Ishikawa (cell line): ENCODE results near the gene GAL3ST1.

ENCODE experiments used
- CEBPB ChIP-seq: IDR thresholded peaks from 2 replicates; pipeline ENCODE4 v1.6.1; 2012
- CREB1 ChIP-seq: IDR thresholded peaks from 2 replicates; pipeline ENCODE4 v1.6.1; 2012; ENCODE audit warnings: low read depth
- EGR1 ChIP-seq: IDR thresholded peaks from 2 replicates; pipeline ENCODE4 v1.6.1; 2012
- EP300 ChIP-seq: IDR thresholded peaks from 2 replicates; pipeline ENCODE4 v1.6.1; 2012; ENCODE audit warnings: borderline replicate concordance
- FOXM1 ChIP-seq: IDR thresholded peaks from 2 replicates; pipeline ENCODE4 v1.6.1; 2012; ENCODE audit warnings: low read depth, borderline replicate concordance
- NFIC ChIP-seq: IDR thresholded peaks from 2 replicates; pipeline ENCODE4 v1.6.1; 2012
- RAD21 ChIP-seq: IDR thresholded peaks from 2 replicates; pipeline ENCODE4 v1.6.1; 2012; ENCODE audit warnings: low read depth
- TAF1 ChIP-seq: IDR thresholded peaks from 2 replicates; pipeline ENCODE4 v1.6.1; 2012; ENCODE audit warnings: low read depth, mild to moderate bottlenecking
- TCF12 ChIP-seq: IDR thresholded peaks from 2 replicates; pipeline ENCODE4 v1.6.1; 2012; ENCODE audit warnings: low read depth
- TEAD4 ChIP-seq: IDR thresholded peaks from 2 replicates; pipeline ENCODE4 v1.6.1; 2012
- YY1 ChIP-seq: IDR thresholded peaks from 2 replicates; pipeline ENCODE4 v1.6.1; 2012; ENCODE audit warnings: low read depth
- ZBTB7A ChIP-seq: IDR thresholded peaks from 2 replicates; pipeline ENCODE4 v1.6.1; 2012; ENCODE audit warnings: low read depth
- TF ChIP-seq, protein P1 (sequence below): IDR thresholded peaks from 2 replicates; pipeline ENCODE4 v1.6.1; 2012; ENCODE audit warnings: low read depth, mild to moderate bottlenecking
- TF ChIP-seq, protein P2 (sequence below): IDR thresholded peaks from 2 replicates; pipeline ENCODE4 v1.6.1; 2012
- TF ChIP-seq, protein P3 (sequence below): IDR thresholded peaks from 2 replicates; pipeline ENCODE4 v1.6.1; 2012

The GAL3ST1 gene

DNA sequence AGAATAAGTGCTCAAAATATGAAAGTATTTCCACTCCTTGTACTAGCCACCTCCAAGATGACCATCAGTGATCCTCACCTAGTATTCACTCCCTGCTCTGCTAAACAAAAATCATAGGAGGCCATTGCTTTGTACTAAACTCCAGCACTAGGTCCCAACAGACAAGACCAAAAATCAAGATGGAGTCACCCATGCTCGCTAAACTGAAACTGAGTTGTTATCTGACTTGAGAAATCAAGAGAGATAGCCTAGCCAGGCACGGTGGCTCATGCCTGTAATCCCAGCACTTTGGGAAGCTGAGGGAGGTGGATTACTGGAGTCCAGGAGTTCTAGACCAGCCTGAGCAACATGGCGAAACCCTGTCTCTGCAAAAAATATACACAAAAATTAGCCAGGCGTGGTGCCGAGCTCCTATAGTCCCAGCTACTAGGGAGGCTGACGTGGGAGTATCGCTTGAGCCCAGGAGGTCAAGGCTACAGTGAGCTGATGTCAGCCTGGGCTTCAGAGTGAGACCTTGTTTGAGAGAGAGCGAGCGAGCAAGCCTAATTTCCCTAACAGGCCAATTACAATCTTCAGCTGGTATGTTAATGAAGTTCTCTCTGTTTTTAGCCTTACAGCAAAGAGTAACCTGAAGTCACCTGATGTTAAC, 37.3 kb downstream of the GAL3ST1 start:
- no peak for TF ChIP-seq FOXM1
- TF ChIP-seq NFIC: no peak
- TF ChIP-seq ZBTB7A: no peak
- no peak for TF ChIP-seq TEAD4
- TF ChIP-seq EGR1: no peak
- TF ChIP-seq, protein P1, sequence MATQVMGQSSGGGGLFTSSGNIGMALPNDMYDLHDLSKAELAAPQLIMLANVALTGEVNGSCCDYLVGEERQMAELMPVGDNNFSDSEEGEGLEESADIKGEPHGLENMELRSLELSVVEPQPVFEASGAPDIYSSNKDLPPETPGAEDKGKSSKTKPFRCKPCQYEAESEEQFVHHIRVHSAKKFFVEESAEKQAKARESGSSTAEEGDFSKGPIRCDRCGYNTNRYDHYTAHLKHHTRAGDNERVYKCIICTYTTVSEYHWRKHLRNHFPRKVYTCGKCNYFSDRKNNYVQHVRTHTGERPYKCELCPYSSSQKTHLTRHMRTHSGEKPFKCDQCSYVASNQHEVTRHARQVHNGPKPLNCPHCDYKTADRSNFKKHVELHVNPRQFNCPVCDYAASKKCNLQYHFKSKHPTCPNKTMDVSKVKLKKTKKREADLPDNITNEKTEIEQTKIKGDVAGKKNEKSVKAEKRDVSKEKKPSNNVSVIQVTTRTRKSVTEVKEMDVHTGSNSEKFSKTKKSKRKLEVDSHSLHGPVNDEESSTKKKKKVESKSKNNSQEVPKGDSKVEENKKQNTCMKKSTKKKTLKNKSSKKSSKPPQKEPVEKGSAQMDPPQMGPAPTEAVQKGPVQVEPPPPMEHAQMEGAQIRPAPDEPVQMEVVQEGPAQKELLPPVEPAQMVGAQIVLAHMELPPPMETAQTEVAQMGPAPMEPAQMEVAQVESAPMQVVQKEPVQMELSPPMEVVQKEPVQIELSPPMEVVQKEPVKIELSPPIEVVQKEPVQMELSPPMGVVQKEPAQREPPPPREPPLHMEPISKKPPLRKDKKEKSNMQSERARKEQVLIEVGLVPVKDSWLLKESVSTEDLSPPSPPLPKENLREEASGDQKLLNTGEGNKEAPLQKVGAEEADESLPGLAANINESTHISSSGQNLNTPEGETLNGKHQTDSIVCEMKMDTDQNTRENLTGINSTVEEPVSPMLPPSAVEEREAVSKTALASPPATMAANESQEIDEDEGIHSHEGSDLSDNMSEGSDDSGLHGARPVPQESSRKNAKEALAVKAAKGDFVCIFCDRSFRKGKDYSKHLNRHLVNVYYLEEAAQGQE: no peak
- no peak for TF ChIP-seq TAF1
- TF ChIP-seq CREB1: no peak
- no peak for TF ChIP-seq YY1
- TF ChIP-seq RAD21: no peak
- TF ChIP-seq, protein P2, sequence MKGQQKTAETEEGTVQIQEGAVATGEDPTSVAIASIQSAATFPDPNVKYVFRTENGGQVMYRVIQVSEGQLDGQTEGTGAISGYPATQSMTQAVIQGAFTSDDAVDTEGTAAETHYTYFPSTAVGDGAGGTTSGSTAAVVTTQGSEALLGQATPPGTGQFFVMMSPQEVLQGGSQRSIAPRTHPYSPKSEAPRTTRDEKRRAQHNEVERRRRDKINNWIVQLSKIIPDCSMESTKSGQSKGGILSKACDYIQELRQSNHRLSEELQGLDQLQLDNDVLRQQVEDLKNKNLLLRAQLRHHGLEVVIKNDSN: no peak
- TF ChIP-seq CEBPB: no peak
- TF ChIP-seq, protein P3, sequence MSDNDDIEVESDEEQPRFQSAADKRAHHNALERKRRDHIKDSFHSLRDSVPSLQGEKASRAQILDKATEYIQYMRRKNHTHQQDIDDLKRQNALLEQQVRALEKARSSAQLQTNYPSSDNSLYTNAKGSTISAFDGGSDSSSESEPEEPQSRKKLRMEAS: no peak
- no peak for TF ChIP-seq TCF12
- no peak for TF ChIP-seq EP300

DNA sequence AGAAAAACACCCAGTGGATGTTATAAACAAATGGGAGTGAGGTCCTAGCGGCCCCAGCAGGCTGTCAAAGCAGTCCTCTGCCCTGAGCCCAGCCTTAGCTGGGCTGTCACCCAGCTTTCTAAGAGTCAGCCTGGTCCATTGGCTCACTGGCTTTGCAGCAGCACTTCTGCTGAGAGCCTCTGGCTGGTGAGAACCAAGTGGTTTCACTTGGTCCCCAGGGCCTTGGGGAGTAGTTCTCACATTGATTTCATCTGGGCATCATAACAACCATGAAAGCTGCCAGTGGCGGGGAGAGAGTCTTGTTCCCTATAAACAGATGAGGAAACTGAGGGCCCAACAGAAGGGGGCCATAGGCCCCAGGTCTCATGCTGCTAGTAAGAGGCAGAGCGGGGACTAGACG, 39.3 kb downstream of the GAL3ST1 start:
- no peak for TF ChIP-seq TEAD4
- no peak for TF ChIP-seq FOXM1
- no peak for TF ChIP-seq ZBTB7A
- no peak for TF ChIP-seq TCF12
- TF ChIP-seq, protein P3: no peak
- no peak for TF ChIP-seq CREB1
- no peak for TF ChIP-seq EP300
- TF ChIP-seq, protein P1: no peak
- TF ChIP-seq RAD21: no peak
- TF ChIP-seq, protein P2: no peak
- TF ChIP-seq YY1: no peak
- no peak for TF ChIP-seq TAF1
- no peak for TF ChIP-seq NFIC
- TF ChIP-seq EGR1: no peak
- no peak for TF ChIP-seq CEBPB

DNA sequence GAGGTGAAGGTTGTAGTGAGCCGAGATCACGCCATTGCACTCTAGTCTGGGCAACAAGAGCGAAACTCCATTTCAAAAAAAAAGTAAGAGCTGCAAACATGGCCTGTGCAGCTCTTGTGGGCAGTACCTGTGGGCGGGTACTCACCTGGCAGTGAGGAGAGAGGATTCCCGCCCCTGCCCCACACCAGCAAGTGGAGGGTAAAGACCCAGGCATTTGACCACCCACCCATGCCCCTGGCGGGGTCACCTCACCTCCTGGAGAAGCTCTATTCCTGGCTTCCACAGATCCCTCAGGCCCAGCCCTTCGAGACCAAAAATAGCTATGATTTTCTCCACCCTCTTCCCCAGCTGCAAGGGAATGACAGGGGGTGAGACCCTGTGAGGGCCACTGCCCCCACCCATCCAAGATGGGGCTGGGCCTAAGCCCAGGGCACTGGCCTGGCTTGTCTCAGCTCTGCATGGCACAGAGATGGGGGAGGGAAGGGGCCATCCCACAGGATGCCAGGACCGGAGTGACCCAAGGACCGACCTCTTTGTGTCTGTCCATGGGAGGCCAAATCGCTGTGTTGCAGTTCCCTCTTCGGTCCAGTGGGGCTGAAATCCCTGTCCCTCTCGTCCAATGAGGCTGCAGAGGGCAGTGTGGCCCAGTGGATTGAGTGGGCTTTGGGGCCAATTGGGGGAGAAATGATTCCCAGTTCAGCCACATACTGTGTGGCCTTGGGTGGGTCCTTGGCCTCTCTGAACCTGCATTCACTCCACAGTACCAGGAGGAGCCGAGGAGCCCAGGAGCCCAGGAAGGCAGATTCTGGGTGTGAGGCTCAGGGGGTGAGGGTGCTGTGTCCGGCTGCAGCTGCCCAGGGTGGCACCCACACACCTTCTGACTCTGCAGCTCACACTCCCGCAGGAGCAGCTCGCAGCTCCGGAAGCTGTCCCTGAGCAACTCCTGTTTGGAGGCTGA, 42.5 kb downstream of the GAL3ST1 start:
- no peak for TF ChIP-seq RAD21
- no peak for TF ChIP-seq CREB1
- TF ChIP-seq FOXM1: no peak
- TF ChIP-seq, protein P1: no peak
- TF ChIP-seq EGR1: no peak
- TF ChIP-seq, protein P2: no peak
- no peak for TF ChIP-seq NFIC
- no peak for TF ChIP-seq YY1
- TF ChIP-seq, protein P3: no peak
- no peak for TF ChIP-seq TEAD4
- TF ChIP-seq CEBPB: no peak
- TF ChIP-seq TAF1: no peak
- TF ChIP-seq EP300: no peak
- no peak for TF ChIP-seq ZBTB7A
- TF ChIP-seq TCF12: no peak
